ENCODE data around the gene PGM1.
"Not testable (repeated sequence)": the region's sequence is repeated elsewhere in the genome, so short reads cannot be mapped to it uniquely, and the experiment has no call there.

PGM1 gene

DNA sequence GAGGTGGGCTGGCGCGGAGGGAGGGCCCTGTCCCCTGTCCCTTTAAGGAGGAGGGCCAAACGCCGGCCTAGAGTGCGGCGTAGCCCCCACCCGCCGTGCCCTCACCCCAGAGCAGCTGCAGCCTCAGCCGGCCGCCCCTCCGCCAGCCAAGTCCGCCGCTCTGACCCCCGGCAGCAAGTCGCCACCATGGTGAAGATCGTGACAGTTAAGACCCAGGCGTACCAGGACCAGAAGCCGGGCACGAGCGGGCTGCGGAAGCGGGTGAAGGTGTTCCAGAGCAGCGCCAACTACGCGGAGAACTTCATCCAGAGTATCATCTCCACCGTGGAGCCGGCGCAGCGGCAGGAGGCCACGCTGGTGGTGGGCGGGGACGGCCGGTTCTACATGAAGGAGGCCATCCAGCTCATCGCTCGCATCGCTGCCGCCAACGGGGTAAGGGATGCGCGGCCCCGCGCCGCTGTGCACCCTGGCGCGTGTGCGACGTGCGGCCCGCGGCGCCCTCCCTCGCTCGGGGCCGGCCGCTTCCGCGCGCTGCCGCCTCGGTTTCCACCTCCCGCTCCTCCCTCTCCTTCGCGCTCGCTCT lies at the start of gene PGM1:
Gene PGM1 (plus strand): TSS at position 109 of the 583 bp plus-strand sequence. CDS start 78 bp downstream, at position 187.
- peak; percentile 81 for DNase-seq

DNA sequence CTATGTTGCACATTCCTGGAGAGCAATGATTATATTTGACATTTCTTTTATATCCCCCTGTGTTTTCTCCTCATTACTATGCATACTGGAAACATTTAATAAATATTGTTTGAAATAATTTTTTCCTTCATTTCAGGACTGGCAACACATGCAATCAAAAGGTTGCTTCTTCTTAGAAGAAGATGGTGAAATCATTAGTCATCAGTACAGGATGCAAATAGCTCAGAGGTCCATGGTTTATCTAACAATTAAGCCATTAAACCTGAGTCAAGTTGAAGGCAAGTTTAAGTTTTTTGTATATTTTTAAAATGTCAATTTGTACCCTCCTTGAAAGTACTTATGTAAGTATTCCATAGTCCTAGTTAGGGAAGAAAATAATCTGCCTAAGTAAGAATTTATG lies 47.4 kb upstream of the PGM1 start:
- DNase-seq, result no peak

DNA sequence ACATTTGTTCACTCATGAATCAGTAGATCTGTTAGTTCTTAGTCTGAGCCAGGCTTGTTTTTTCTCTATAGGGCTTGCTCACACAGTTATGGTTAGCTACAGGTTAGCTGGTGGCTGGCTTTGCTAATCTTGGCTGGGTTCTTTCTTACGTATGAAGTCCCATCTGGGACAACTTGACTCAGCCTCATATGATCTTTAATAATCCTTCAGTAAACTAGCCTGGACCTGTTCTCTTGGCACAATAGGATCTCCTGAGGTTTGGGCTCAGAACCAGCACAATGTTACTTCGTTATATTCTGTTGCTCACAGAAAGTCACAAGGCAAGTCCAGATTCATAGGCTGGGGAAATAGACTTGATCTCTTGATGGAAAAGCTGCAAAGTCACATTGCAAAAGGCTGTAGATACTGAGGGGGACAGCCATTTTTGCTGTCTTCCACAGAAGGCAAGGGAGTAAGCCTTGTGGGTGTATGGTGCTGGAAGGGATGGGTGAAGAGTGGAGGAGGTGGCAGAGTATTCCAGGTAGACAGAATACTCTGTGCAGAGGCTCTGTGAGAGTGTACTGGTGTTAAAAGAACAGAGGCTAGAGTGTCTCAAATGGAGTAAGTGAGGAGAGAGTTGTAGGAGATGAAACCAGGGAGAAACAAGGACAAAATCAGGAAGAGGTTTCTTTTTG lies 45.5 kb upstream of the PGM1 start:
- DNase-seq, result no peak

DNA sequence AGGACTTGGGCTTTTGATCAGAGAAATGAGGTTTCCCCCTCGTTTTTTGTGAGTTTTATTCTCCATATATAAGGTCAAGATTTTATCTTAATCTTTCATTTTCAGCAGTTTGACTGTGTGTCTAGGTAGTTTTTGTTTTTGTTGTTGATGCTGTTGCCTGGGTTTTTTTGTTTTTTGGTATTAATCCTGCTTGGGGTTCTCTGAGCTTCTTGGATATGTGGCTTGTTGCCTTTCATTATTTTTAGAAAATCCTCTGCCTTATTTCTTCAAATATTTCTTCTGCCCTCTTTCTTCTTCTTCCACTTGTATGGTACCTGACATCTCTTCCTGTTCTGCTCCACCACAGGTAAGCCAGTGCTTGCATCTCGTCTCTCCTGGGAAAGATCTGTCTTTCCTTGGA lies 44.9 kb upstream of the PGM1 start:
- no peak for DNase-seq

DNA sequence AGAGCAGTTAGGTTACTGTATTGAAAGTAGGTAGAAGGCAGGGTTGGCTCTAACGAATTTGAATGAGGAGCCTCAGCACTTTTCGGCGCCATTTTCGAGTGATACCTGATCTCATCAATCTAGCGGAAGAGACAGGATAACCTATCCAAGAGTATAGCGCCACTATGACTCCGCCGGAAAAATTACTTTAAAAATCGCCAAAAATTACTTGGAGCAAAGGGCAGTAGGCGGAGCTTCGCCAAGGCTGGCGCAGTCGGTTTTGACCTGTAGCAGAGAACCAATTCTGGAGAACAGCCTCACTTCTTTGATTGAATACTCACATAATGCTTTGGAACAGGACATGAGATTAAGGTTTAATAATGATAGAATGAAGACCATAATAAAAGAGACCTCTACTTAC lies 44.3 kb upstream of the PGM1 start:
- no peak for DNase-seq

DNA sequence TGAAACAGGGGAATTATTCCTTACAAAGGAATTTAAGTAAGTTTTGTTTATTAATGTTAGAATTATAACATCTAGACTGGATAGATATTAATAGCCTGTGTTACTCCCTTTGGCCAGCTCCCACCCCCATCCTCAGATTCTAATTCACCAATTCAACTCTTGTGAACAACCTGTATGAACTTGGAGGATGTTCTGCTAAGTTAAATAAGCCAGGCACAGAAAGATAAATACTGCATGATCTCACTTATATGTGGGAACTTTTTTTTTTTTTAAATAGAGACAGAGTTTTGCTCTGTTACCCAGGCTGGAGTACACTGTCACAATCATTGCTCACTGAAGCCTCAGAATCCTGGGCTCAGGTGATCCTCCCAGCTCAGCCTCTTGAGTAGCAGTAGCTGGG lies 37.7 kb upstream of the PGM1 start:
- DNase-seq, result no peak

DNA sequence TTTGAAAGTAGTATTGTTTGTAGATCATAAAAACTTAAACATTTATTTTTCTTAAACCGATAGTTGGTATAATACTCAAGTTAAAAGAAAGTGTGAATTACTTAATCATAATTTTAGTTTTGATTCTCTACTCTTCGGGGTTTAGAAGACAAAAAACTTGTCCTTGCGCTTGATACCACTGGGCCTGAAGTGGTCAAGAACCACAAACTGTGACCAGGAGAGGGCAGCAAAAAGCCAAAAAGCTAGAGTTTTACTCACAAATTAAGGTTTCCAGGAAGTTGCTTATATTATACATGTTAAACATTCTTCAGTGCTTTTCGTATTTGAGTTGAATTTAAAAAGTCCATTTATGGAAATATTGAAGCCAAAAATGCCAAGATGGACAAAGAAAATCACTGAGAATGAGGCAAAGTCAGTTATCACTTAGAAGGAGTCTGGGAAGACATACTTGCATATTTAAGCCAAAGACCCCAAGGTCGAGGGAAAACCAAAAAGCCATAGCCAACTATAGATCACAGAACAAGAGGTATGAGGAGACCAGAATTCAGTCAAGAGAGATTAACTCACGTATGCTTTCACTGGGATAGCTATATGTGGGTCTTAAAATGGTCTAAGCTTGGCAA lies 35.7 kb upstream of the PGM1 start:
- DNase-seq, result peak; percentile 18

DNA sequence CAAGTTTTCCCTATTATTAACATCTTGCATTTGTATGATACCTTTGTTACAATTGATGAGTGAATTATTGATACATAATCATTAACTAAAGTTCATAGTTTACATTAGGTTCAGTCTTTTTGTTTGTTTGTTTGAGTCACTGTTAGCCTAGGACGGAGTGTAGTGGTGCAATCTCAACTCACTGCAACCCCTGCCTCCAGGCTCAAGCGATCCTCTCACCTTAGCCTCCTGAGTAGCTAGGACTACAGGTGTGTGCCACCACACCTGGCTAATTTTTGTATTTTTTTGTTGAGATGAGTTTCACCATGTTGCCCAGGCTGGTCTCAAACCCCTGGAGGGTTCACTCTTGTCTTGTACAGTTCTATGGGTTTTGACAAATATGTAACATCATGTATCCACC lies 33.9 kb upstream of the PGM1 start:
- DNase-seq, result no peak

DNA sequence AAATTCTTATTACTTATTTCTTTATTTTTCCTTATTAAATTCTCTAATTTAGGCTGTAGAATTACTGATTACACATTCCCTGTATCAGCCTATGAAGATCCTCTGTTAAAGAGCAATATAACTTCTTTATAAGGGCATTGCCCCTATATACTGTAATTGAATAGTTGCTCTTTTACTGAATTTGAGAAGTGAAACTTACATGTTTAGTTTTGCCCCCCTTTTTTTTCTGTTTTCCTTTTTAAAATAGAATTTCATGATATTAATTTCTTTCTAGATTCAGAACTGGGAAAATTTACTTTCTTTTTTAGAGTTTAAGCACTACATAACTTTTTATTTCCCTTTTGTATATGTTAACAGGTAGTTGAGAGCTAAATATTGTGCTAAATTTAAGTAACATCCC lies 29.5 kb upstream of the PGM1 start:
- no peak for DNase-seq

DNA sequence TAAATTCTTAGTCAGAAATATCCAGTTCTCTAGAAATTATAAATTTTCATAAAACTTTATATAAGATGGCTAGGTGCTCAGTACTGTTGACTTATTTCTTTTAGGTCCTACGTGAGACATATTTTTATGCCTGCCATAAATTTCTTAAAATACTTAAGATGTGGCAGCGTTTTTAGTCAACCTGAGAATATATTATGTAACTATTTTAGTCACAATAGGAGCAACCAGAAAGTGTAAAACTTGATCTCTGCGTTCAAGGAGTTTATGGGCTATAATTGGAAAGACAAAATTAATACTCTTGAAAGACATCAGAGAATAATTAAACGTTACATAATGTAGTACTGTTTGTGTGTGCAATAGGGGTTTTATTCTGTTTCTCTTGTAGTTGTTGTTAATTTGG lies 24.1 kb upstream of the PGM1 start:
- no peak for DNase-seq

DNA sequence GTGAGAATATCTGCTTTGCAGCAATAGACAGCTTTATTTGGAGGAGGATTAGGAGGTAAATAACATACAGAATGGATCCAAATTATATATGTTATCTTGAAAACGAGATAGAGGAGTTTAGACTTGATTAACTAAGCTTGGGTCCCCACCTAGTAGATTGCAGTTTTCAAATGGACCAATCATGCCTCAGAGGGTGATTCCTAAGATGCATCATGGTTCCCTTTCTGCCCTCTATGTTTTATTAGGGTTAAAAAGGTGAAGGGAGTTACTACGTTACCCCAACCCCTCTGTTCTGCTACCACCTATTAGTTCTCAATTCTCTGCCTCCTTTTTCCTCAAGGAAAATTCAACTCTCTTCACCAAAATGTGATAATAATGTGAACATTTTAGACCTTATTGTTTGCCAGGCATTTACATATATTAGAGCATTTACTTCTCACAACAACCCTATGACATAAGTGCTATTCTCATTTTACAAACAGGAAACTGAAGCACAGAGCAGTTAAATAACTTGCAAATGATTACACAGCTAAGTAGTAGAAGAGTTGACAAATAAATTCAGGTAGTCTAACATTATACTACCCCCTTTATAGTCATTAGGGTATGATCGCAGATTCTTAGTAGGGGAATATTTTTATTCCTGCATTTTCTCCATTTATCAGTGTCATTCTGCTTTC lies 23.4 kb upstream of the PGM1 start:
- no peak for DNase-seq

DNA sequence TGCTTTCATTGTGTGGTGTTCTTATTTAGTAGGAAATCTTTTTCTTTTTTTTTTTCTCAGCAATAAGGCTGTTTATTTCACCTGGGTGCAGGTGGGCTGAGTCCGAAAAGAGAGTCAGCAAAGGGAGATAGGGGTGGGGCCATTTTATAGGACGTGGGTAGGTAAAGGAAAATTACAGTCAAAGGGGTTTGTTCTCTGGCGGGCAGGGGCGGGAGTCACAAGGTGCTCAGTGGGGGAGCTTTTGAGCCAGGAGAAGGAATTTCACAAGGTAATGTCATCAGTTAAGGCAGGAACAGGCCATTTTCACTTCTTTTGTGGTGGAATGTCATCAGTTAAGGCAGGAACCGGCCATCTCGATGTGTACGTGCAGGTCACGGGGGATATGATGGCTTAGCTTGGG lies 20.5 kb upstream of the PGM1 start:
- not testable (repeated sequence) for DNase-seq

DNA sequence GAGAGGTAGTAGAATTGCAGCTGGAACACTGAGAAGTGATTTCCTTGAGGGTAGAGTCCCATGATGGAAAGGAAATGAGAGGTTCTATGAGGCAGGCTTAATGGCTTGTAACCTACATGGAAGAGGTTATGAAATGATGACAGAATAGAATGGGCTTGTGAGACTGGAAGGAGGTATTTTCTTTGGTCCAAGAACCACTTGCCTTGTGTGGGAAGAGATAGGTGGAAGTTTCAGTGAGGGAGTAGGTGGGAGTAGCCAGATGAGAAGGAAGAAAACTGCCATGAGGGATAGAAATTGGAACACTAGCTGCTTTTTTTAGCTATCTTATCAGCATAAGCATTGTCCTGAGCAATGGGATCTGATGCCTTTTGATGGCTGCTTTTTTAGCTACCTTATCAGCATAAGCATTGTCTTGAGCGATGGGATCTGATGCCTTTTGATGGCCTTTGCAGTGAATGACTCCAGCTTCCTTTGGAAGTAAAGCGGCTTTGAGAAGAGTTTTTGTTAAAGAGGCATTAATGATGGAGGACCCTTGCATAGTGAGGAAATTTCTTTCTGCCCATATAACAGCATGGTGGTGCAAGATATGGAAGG lies 18.9 kb upstream of the PGM1 start:
- not testable (repeated sequence) for DNase-seq

DNA sequence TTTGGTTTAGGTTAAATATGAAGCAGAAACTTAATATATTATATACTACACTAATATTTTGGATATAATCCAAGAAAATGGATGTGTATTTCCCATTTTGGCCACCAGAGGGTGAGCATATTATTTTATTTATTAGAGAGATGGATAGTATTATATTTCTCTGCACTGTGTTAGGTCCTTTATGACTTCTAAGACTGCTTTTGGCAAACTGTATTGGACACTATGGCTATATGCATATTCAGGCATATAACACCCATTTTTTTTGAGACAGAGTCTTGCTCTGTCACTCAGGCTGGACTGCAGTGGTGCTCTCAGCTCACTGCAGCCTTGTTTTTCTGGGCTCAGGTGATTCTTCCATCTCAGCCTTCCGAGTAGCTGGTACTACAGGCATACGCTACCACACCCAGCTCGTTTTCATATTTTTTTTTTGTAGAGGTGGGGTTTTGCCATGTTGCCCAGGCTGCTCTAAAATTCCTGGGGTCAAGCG lies 17.8 kb upstream of the PGM1 start:
- no peak for DNase-seq

DNA sequence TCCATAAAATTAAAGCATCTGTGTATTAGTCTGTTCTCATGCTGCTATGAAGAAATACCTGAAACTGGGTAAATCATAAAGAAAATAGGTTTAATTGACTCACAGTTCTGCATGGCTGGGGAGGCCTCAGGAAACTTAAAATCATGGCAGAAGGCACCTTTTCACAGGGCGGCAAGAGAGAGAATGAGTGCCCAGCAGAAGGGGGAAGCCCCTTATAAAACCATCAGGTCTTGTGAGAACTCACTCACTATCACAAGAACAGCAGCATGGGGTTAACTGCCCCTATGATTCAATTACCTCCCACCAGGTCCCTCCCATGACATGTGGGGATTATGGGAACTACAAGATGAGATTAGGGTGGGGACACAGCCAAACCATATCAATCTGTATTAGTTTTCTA lies 6.9 kb upstream of the PGM1 start:
- not testable (repeated sequence) for DNase-seq

DNA sequence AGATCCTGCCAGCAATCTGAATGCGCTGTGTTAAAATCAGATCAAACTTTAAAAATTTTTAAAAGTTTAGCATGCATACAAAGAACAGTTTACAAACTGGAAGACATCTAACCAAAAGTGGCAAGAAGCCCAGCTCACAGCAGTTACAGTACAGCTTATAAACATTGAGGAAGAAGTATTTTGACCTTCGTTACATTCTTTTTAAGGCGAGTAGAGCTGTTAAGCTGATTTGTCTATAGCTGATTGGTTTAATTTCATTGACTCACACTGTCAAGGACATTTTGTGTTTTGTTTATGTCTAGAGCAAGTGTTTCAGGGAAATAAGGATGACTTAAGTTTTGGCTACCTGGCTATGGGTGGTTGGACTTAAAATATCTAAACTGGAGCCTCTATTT lies 3.0 kb upstream of the PGM1 start:
- DNase-seq, result no peak

DNA sequence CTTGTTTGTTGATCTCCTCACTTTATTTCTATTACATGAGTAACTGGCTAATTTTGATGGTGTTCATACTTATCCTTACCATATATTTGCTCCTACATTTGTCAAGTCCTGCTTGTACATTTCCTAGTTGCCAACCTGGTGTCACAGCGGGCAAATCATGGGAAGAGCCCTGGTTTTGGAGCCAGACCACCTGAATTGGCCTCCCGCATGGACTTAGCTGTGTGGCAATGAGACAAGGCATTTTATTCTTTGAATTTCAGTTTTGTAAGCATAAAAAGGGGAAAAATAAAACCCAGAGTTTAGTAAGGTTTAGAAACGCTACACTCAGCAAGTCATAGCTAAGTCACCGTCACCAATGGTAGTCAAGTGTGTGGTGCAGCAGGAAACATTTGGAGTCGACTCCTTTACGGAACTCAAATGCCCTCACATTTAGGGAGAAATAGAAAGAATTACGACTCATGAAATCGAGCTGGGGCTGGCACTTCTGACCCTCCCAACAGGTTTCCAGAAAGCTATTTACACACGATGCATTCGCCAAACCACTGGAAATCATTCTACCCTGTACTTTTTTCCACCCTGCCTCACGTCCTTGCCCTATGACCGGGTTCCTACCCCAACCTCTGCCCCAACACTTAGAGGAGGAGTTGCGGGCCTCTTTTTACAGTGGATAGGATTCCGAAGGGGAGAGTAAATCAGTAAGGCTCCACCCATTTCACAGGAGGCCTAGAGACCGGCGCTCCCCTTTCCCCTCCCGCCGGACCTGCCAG lies 492 bp upstream of the PGM1 start:
- peak; percentile 73 for DNase-seq

DNA sequence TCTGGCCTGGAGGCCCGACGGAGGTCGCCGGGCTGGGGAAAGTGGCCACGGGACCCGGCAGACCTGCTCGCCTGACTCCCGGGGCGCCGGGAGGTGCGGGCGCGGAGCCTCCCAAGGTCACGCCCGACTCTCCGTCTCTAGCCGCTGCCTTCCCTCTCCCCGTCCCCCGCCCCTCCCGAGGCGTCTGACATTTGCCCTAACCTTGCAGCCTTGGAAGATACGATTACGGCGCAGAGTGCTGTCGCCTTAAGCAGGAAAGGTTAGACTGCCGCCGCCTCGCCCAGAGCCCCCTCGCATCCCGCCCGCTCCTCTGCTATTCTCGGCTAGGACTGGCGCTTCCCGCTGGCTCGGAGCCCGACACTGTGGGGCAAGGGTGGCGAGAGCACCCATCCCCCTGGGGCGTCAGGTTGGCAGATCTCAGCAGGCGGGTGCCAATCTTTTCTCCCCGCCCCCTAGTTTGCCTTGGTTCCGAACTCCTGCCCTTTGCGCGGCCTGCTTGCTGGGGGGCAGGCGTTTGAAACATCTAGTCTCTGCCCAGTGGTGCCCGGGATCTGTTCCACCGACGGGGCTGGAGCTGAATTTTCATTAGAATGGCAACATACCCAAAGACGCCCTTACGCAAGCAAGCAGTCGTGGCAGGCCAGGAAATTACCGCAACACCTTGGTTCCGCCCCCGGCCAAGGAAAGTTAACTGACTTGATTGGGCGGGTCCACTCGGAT lies 835 bp downstream of the PGM1 start:
- DNase-seq, result peak; percentile 86

DNA sequence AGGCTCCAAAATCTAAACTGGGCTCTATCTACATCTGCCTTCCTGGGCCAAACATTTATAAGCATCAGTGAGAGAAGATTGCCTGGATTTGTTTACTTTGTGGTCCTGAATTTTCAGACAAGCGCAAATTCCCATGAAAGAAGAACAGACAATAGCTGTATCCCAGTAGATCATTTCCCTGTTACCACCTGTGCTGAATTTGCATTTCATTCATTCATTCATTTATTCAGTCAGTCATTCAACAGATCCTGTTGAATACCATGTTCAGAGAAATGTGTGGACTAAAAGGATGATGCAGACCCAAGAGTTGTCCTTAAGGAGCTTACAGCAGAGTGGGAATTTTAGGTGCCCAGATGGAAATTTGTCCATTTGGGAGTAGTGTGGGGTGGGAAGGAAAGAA lies 2.2 kb downstream of the PGM1 start:
- no peak for DNase-seq

DNA sequence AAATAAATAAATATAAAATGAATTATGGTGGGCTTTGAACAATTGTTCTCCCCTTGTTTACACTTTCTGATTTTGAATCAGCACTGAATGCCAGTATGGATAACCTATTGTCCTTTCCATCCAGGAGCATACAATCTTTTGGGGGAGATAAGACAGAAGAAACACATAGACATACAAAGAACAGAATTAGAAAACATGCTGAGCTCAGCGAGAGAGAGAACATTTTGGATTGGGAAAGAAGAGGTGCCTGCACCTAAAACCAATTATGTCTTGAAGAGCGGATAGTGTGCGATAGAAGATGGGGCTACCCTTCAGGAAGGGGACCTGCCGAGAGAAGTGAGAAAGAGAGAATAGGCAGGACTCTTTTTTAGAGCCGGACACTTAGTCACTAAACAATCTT lies 6.6 kb downstream of the PGM1 start:
- no peak for DNase-seq

DNA sequence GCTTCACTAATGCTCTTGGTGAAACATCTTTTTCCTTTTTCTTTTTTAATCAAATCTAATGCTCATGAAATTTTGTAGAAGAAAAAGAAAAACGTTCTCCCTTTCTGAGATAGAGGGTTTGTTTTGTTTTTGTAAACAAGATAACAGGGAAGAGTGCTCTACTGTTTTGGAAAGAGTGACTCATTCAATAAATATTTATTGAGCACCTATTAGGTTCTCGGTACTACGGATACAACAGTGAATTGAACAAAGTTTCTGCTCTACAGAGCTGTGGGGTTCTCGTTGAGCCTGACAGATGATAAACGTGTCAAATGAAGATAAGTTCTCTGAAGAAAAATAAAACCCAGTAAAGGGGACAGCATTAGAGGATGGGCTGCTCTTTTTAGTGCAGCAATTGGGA lies 7.0 kb downstream of the PGM1 start:
- no peak for DNase-seq

DNA sequence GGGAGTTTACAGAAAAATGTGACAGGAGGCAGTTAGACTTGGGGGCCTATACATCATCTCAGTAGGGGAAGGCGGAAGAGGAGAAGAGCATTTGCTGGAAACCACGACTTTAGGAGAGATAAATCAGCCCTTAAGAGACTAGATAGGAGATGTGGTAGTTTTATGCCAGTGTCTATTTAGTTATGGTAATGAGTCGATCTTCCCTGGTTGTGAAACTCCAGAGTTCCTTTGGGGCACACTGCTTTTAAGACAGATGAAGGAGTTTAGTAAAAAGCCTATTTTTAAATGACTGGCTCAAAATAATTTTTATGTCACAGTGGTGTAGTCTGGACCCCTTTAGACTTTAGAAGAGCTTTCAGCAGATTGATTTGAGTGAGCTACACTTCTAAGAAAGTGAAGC lies 7.8 kb downstream of the PGM1 start:
- DNase-seq, result no peak

All from activated CD4-positive, alpha-beta T cell treated with anti-CD3 and anti-CD28 coated beads, Interleukin-10, Interleukin-2, amounts not matched to agents 100 ng/mL and 50 ng/mL, durations not matched to agents 16 hours and 8 hours (primary cell).